Activated CD8-positive, alpha-beta memory T cell treated with anti-CD3 and anti-CD28 coated beads for 4 hours (primary cell): ENCODE results near the gene ATP1A4.

Experiments
- DNase-seq, 2 donors: peaks; one replicate each; pipeline ENCODE4 v3.0.0-alpha.2; 2020; ENCODE audit warnings: low read depth in 2 of 2

Gene ATP1A4

GRCh38 chr1:160171980-160172379 is 20.6 kb downstream of the ATP1A4 start:
- DNase-seq = no peak

GRCh38 chr1:160177231-160177630 is 25.8 kb downstream of the ATP1A4 start:
- DNase-seq = no peak

GRCh38 chr1:160177667-160178066 is 26.3 kb downstream of the ATP1A4 start:
- no peak for DNase-seq

GRCh38 chr1:160178731-160179130 is 27.3 kb downstream of the ATP1A4 start:
- DNase-seq = no peak

GRCh38 chr1:160179336-160179735 is 27.9 kb downstream of the ATP1A4 start:
- DNase-seq = no peak

- DNase-seq = no peak
Observed at GRCh38 chr1:160186246-160186645, 34.8 kb downstream of the ATP1A4 start.

GRCh38 chr1:160186729-160187128 is 35.3 kb downstream of the ATP1A4 start:
- DNase-seq = no peak

GRCh38 chr1:160187407-160187806 is 36.0 kb downstream of the ATP1A4 start:
- DNase-seq = no peak

- no peak for DNase-seq
Observed at GRCh38 chr1:160188341-160188740, 36.9 kb downstream of the ATP1A4 start.

GRCh38 chr1:160189649-160190625 is 38.5 kb downstream of the ATP1A4 start, which contains the start of gene CASQ1:
Gene CASQ1 (plus strand): TSS chr1:160190575. CDS start chr1:160190752, 177 bp downstream.
- DNase-seq = no peak

GRCh38 chr1:160191756-160192155 is 40.4 kb downstream of the ATP1A4 start:
- no peak for DNase-seq

GRCh38 chr1:160192234-160192633 is 40.8 kb downstream of the ATP1A4 start:
- DNase-seq = no peak

GRCh38 chr1:160193091-160193819 is 41.9 kb downstream of the ATP1A4 start:
- peak; percentile 60 to 64 for DNase-seq

GRCh38 chr1:160193832-160194736 is 42.7 kb downstream of the ATP1A4 start:
- no peak for DNase-seq

GRCh38 chr1:160194737-160195059 is 43.3 kb downstream of the ATP1A4 start:
- DNase-seq = no peak

GRCh38 chr1:160196143-160196542 is 44.7 kb downstream of the ATP1A4 start:
- DNase-seq = no peak

- no peak for DNase-seq
Observed at GRCh38 chr1:160197231-160197630, 45.8 kb downstream of the ATP1A4 start.

- DNase-seq = no peak
Observed at GRCh38 chr1:160200786-160201185, 49.4 kb downstream of the ATP1A4 start.

- no peak for DNase-seq
Observed at GRCh38 chr1:160204526-160205241, 53.3 kb downstream of the ATP1A4 start.

GRCh38 chr1:160205242-160206035 is 54.0 kb downstream of the ATP1A4 start, which contains the start of gene PEA15:
Gene PEA15 (plus strand): TSS chr1:160205384. CDS start chr1:160211545, 6,161 bp downstream.
- peak; percentile 44 to 47 for DNase-seq
